WTC11 (cell line): ENCODE data around the gene ENG. TPM values are rescaled to one million over a fixed set of nuclear protein-coding genes. Genes with fewer than 3 reads are reported as not detected.

Experiments used
- ATAC-seq: fragments of 200-7000 bp; cut with Tn5 transposase; 2 replicates; pipeline ENCODE4 v1.10.0; 2021; ENCODE audit warnings: mild to moderate bottlenecking, moderate library complexity
- CTCF ChIA-PET: fragments of 300-600 bp; sonication (Branson Sonifier 250); formaldehyde crosslinking; loops from one replicate; lab custom pipeline; 2021; ENCODE audit warnings: antibody characterized with exemption; lab: Charles Lee
- POLR2A ChIA-PET: fragments of 350-600 bp; sonication (Branson Sonifier 250); formaldehyde crosslinking; loops from one replicate; lab custom pipeline; 2021; ENCODE audit warnings: antibody characterized with exemption; lab: Charles Lee
- DNase-seq: peaks from one replicate; pipeline ENCODE4 v3.0.0; 2021; ENCODE audit warnings: low spot score
- H3K27ac Mint-ChIP-seq: 2 replicates; pipeline ENCODE4 v1.8.0; 2021; ENCODE audit warnings: mixed read lengths
- H3K27me3 Mint-ChIP-seq: 2 replicates; pipeline ENCODE4 v1.8.0; 2021; ENCODE audit warnings: low read depth, mild to moderate bottlenecking, moderate library complexity, mixed read lengths
- H3K36me3 Mint-ChIP-seq: 2 replicates; pipeline ENCODE4 v1.8.0; 2021; ENCODE audit warnings: mixed read lengths
- H3K4me1 Mint-ChIP-seq: 2 replicates; pipeline ENCODE4 v1.8.0; 2022; ENCODE audit warnings: mixed read lengths
- H3K4me3 Mint-ChIP-seq: 2 replicates; pipeline ENCODE4 v1.8.0; 2021; ENCODE audit warnings: mild to moderate bottlenecking, moderate library complexity, mixed read lengths
- H3K9me3 Mint-ChIP-seq: 2 replicates; pipeline ENCODE4 v1.8.0; 2021; ENCODE audit warnings: mixed read lengths
- AR ChIP-seq: fragments of 250-450 bp; sonication (Bioruptor Pico); IDR thresholded peaks from 2 replicates; pipeline ENCODE4 v1.9.0; 2021; ENCODE audit warnings: mild to moderate bottlenecking
- CDX4 ChIP-seq: fragments of 250-450 bp; sonication (Bioruptor Pico); IDR thresholded peaks from 2 replicates; pipeline ENCODE4 v1.9.0; 2021; ENCODE audit warnings: moderate library complexity, mild to moderate bottlenecking, inconsistent platforms, borderline replicate concordance
- CREB1 ChIP-seq: sonication (generic); formaldehyde crosslinking; IDR thresholded peaks from 2 replicates; pipeline ENCODE4 v1.8.0; 2023; ENCODE audit warnings: mild to moderate bottlenecking, missing genetic modification reagents
- E2F4 ChIP-seq: sonication (generic); formaldehyde crosslinking; IDR thresholded peaks from 2 replicates; pipeline ENCODE4 v1.8.1; 2022; ENCODE audit warnings: low read depth, mild to moderate bottlenecking, moderate library complexity, missing genetic modification reagents, borderline replicate concordance
- KAT7 ChIP-seq: sonication (generic); formaldehyde crosslinking; IDR thresholded peaks from 2 replicates; pipeline ENCODE4 v1.8.1; 2023; ENCODE audit warnings: missing genetic modification reagents, mild to moderate bottlenecking, borderline replicate concordance
- MYBL2 ChIP-seq: sonication (generic); formaldehyde crosslinking; IDR thresholded peaks from 2 replicates; pipeline ENCODE4 v1.8.1; 2023; ENCODE audit warnings: mild to moderate bottlenecking, moderate library complexity, missing genetic modification reagents
- NR1H2 ChIP-seq: sonication (generic); formaldehyde crosslinking; IDR thresholded peaks from 2 replicates; pipeline ENCODE4 v1.9.0; 2021; ENCODE audit warnings: mild to moderate bottlenecking, moderate library complexity, missing genetic modification reagents
- PREB ChIP-seq: sonication (generic); formaldehyde crosslinking; IDR thresholded peaks from 2 replicates; pipeline ENCODE4 v1.8.1; 2022; ENCODE audit warnings: mild to moderate bottlenecking, missing genetic modification reagents, moderate library complexity, borderline replicate concordance
- TEAD4 ChIP-seq: sonication (generic); formaldehyde crosslinking; IDR thresholded peaks from 2 replicates; pipeline ENCODE4 v1.8.0; 2022; ENCODE audit warnings: mild to moderate bottlenecking, missing genetic modification reagents
- ZNF121 ChIP-seq: sonication (generic); formaldehyde crosslinking; IDR thresholded peaks from 2 replicates; pipeline ENCODE4 v1.8.0; 2023; ENCODE audit warnings: missing genetic modification reagents
- ZNF138 ChIP-seq: sonication (generic); formaldehyde crosslinking; conservative IDR thresholded peaks from 2 replicates; pipeline ENCODE4 v1.8.1; 2022; ENCODE audit warnings: mild to moderate bottlenecking, moderate library complexity, missing genetic modification reagents
- ZNF317 ChIP-seq: sonication (generic); formaldehyde crosslinking; IDR thresholded peaks from 2 replicates; pipeline ENCODE4 v1.8.1; 2023; ENCODE audit warnings: low read depth, mild to moderate bottlenecking, moderate library complexity, missing genetic modification reagents, borderline replicate concordance
- ZNF396 ChIP-seq: fragments of 250-450 bp; sonication (Bioruptor Pico); IDR thresholded peaks from 2 replicates; pipeline ENCODE4 v1.8.0; 2021; ENCODE audit warnings: mild to moderate bottlenecking, moderate library complexity, borderline replicate concordance
- ZNF416 ChIP-seq: fragments of 250-450 bp; sonication (Bioruptor Pico); IDR thresholded peaks from 2 replicates; pipeline ENCODE4 v1.9.0; 2021; ENCODE audit warnings: mild to moderate bottlenecking, inconsistent platforms
- ZNF423 ChIP-seq: fragments of 250-450 bp; sonication (Bioruptor Pico); IDR thresholded peaks from 2 replicates; pipeline ENCODE4 v2.1.2; 2022; ENCODE audit warnings: mild to moderate bottlenecking, moderate library complexity
- ZNF532 ChIP-seq: fragments of 250-450 bp; sonication (Bioruptor Pico); IDR thresholded peaks from 2 replicates; pipeline ENCODE4 v1.9.0; 2021; ENCODE audit warnings: mild to moderate bottlenecking, borderline replicate concordance
- total RNA-seq: library from RNA; stranded (reverse); gene quantifications from 3 replicates; pipeline ENCODE4 v1.2.3, GENCODE V29; 2021
- TF ChIP-seq, protein P1 (sequence below): fragments of 250-450 bp; sonication (Bioruptor Pico); conservative IDR thresholded peaks from 2 replicates; pipeline ENCODE4 v1.9.0; 2021; ENCODE audit warnings: mild to moderate bottlenecking
- TF ChIP-seq, protein P2 (sequence below): fragments of 250-450 bp; sonication (Bioruptor Pico); IDR thresholded peaks from 2 replicates; pipeline ENCODE4 v1.9.0; 2021; ENCODE audit warnings: mild to moderate bottlenecking

Gene ENG
- total RNA-seq, 1 experiment from 2014 or later = 4.4 TPM

- CTCF ChIA-PET = interaction anchor here (1.4 kb wide), 1 partner anchor 21 kb away, joined by 3 read pairs; no protein-coding TSS in a partner anchor
- Mint-ChIP-seq H3K27ac (no peak overlapping the region; the same call in 1 of the 2 replicates), H3K36me3 (peaks cover 12% of the 10 kb centered on the region), H3K4me1 (peaks cover 9% of the 10 kb centered on the region), H3K27me3 (no peaks in the 10 kb centered on the region), H3K4me3 (no peak overlapping the region)
- ATAC-seq (no peak), DNase-seq (no peak)
- TF ChIP-seq ZNF121 (peak; percentile 37; the same call in 1 of the 2 replicates), CREB1 (CRISPR knock-in tag) (no peak), NR1H2 (no peak), PREB (CRISPR knock-in tag) (no peak), TEAD4 (CRISPR knock-in tag) (no peak)
- TF ChIP-seq, protein P1, sequence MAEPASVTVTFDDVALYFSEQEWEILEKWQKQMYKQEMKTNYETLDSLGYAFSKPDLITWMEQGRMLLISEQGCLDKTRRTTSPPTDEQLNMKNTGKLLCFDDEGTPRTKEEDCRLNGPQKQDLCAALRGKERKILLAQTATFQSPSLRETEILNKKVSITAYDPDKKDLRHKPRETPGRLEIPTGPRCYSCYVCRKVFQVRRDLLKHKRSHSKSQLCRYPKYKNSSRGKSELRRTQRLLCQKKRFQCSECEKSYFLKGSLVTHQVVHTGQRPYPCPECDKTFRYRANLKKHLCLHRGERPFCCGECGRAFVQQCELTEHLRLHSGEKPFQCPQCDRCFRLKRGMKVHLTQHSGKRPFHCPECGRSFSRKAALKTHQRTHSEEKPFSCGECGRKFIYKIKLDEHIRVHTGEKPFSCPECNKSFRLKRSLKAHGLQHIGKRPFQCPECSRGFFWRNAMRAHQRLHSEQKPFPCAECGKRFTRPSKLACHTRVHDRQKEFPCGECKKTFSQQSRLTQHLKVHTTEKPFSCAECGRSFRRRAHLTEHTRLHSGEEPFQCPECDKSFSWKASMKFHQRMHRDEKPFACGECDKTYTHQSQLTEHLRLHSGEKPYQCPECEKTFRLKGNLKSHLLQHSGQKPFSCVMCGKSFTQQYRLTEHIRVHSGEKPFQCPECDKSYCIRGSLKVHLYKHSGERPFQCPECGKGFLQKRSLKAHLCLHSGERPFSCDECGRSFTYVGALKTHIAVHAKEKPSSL = no peak
- TF ChIP-seq, all 79 proteins: peak for 1
- peaks cover 16% of the 10 kb centered on the region for H3K9me3 Mint-ChIP-seq
- POLR2A ChIA-PET = interaction anchor here (0.6 to 1.0 kb wide), 2 partner anchors 16 to 17 kb away, joined by 3 to 4 read pairs; no protein-coding TSS in a partner anchor
Observed at GRCh38 chr9:127847833-127848755, 6.4 kb downstream of the ENG start.

- Mint-ChIP-seq H3K9me3 (peaks cover 16% of the 10 kb centered on the region), H3K4me3 (no peak overlapping the region), H3K27me3 (no peaks in the 10 kb centered on the region), H3K4me1 (peaks cover 9% of the 10 kb centered on the region), H3K36me3 (peaks cover 12% of the 10 kb centered on the region), H3K27ac (no peak overlapping the region)
- ATAC-seq (no peak), DNase-seq (no peak)
- ChIA-PET POLR2A (interaction anchor here (1.0 kb wide), 1 partner anchor 18 kb away, joined by 3 read pairs; no protein-coding TSS in a partner anchor), CTCF (interaction anchor here (1.4 kb wide), 1 partner anchor 22 kb away, joined by 3 read pairs; no protein-coding TSS in a partner anchor)
- TF ChIP-seq, protein P2, sequence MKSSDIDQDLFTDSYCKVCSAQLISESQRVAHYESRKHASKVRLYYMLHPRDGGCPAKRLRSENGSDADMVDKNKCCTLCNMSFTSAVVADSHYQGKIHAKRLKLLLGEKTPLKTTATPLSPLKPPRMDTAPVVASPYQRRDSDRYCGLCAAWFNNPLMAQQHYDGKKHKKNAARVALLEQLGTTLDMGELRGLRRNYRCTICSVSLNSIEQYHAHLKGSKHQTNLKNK (CRISPR knock-in tag) = no peak
- TF ChIP-seq ZNF532 (no peak), ZNF396 (CRISPR knock-in tag) (no peak), ZNF416 (CRISPR knock-in tag) (no peak), MYBL2 (CRISPR knock-in tag) (no peak), ZNF317 (CRISPR knock-in tag) (no peak), ZNF138 (no peak), KAT7 (no peak), ZNF423 (CRISPR knock-in tag) (no peak), E2F4 (CRISPR knock-in tag) (no peak), AR (CRISPR knock-in tag) (no peak), CDX4 (CRISPR knock-in tag) (no peak)
Observed at GRCh38 chr9:127847178-127847510, 7.3 kb downstream of the ENG start.
